ENCODE data around the gene UNC50.
"Not testable (repeated sequence)": the region's sequence is repeated elsewhere in the genome, so short reads cannot be mapped to it uniquely, and the experiment has no call there.

The UNC50 gene

GRCh38 chr2:98577313-98577712 is 31.1 kb upstream of the UNC50 start:
- no peak for DNase-seq

- DNase-seq, result no peak
These were observed 30.2 kb upstream of the UNC50 start for GRCh38 chr2:98578231-98578630.

GRCh38 chr2:98579926-98580325 is 28.5 kb upstream of the UNC50 start:
- DNase-seq, result no peak

- DNase-seq, result no peak
These were observed 27.6 kb upstream of the UNC50 start for GRCh38 chr2:98580656-98581284.

- no peak for DNase-seq
These were observed 25.9 kb upstream of the UNC50 start for GRCh38 chr2:98582523-98582922.

GRCh38 chr2:98583276-98583675 is 25.1 kb upstream of the UNC50 start:
- DNase-seq, result no peak

GRCh38 chr2:98583816-98584618 is 24.4 kb upstream of the UNC50 start:
- DNase-seq, result no peak

GRCh38 chr2:98585386-98585785 is 23.0 kb upstream of the UNC50 start:
- no peak for DNase-seq

- DNase-seq, result no peak
These were observed 21.7 kb upstream of the UNC50 start for GRCh38 chr2:98586551-98587140.

GRCh38 chr2:98588880-98589431 is 19.4 kb upstream of the UNC50 start:
- no peak for DNase-seq

- no peak for DNase-seq
These were observed 18.9 kb upstream of the UNC50 start for GRCh38 chr2:98589489-98589888.

- DNase-seq, result no peak
These were observed 15.8 kb upstream of the UNC50 start for GRCh38 chr2:98592565-98592964.

GRCh38 chr2:98594665-98595064 is 13.7 kb upstream of the UNC50 start:
- not testable (repeated sequence) for DNase-seq

GRCh38 chr2:98598781-98599428 is 9.5 kb upstream of the UNC50 start:
- DNase-seq, result no peak

GRCh38 chr2:98601532-98602132 is 6.8 kb upstream of the UNC50 start:
- DNase-seq, result peak; percentile 58

GRCh38 chr2:98604547-98604946 is 3.8 kb upstream of the UNC50 start:
- no peak for DNase-seq

GRCh38 chr2:98605076-98605475 is 3.3 kb upstream of the UNC50 start:
- DNase-seq, result no peak

GRCh38 chr2:98606431-98606830 is 2.0 kb upstream of the UNC50 start:
- DNase-seq, result no peak

- DNase-seq, result peak; percentile 45
These were observed 1.3 kb upstream of the UNC50 start for GRCh38 chr2:98607104-98607503.

GRCh38 chr2:98607741-98608115 is 661 bp upstream of the UNC50 start:
- DNase-seq, result peak; percentile 25

GRCh38 chr2:98608962-98609604 is 694 bp downstream of the UNC50 start:
- DNase-seq, result peak; percentile 40

- no peak for DNase-seq
These were observed 5.8 kb downstream of the UNC50 start for GRCh38 chr2:98614024-98614739.

Data from hematopoietic multipotent progenitor cell treated with erythropoietin and hydrocortisone succinate and interleukin-3 and kit ligand, for 4 days (in vitro differentiated cells).